Measurements from ENCODE around the gene MYOZ2. TPM values are rescaled to one million over a fixed set of nuclear protein-coding genes. Genes with fewer than 3 reads are reported as not detected.
A peak's percentile ranks its signal among the peaks of the same experiment; 100 is the strongest.

The MYOZ2 gene
- total and polyA plus RNA-seq, 2 of the 13 experiments (the other 11 are each of a cell fraction or from before 2014, with no cell fraction given) = 0.03 TPM; not detected in 1

DNA sequence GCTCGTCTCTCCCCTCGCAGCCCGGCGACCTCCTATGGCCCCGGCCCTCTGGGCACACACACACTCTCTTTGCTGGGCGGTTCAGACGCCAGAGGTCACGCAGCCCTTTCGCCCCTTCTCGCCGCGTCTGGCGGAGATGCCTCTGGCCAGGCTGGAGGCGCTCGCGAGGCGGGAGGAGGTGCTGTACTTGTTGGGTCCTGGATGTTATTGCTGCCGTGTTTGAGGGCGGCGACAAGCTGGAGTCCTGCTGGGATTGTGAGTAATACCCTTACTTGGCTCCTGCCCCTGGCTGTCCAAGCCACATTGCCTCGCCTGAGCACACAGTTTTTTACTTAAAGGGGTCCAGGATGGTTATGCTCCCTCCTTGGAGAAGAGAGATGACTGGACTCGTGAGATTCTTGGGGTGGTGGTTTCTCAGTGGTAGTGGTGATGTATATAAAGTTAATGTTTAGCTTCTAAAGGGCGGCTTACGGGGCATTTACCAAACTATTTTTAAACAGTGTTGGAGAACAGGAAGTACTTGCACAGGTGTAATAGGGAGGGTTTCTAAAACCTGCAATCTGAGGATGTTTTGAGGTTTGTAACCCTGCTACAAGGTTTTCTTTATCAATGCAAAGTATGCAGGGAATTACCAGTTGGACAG, 77.5 kb downstream of the MYOZ2 start (continued):
- TF ChIP-seq CBX5 (CRISPR knock-in tag; IDR thresholded peaks at IDR 0.05; ENCODE audit: borderline replicate concordance) (0 out of 2 replicates have a peak, but pooled peaks have one; percentile 82), SNAI1 (CRISPR knock-in tag; IDR thresholded peaks at IDR 0.05; ENCODE audit: borderline replicate concordance) (no peak), ZSCAN29 (CRISPR knock-in tag; conservative IDR thresholded peaks at IDR 0.05) (no peak), RBM22 (optimal IDR thresholded peaks at IDR 0.05; ENCODE audit: low read length) (no peak), EHMT2 (IDR thresholded peaks at IDR 0.05; ENCODE audit: borderline replicate concordance, low read depth, low read length) (no peak), ZNF644 (CRISPR knock-in tag; IDR thresholded peaks at IDR 0.05; ENCODE audit: low read depth) (no peak), ETV6 (CRISPR knock-in tag; conservative IDR thresholded peaks at IDR 0.05) (no peak), ZNF180 (CRISPR knock-in tag; IDR thresholded peaks at IDR 0.05; ENCODE audit: borderline replicate concordance, low read depth) (no peak), NFKBIZ (CRISPR knock-in tag; IDR thresholded peaks at IDR 0.05) (peak; percentile 32; the same call in 1 of the 2 replicates), SALL1 (CRISPR knock-in tag; IDR thresholded peaks at IDR 0.05) (peak; percentile 74), MTA1 (CRISPR knock-in tag; IDR thresholded peaks at IDR 0.05; ENCODE audit: borderline replicate concordance) (peak; percentile 65; the same call in 1 of the 2 replicates), NR2F6 (IDR thresholded peaks at IDR 0.05) (peak; percentile 46; the same call in 1 of the 2 replicates), NR2F6 (CRISPR knock-in tag; IDR thresholded peaks at IDR 0.05) (peak; percentile 45; the same call in 1 of the 2 replicates), ZNF136 (CRISPR knock-in tag; IDR thresholded peaks at IDR 0.05; ENCODE audit: low read depth) (no peak; the same call in 1 of the 2 replicates), FOXK1 (CRISPR knock-in tag; IDR thresholded peaks at IDR 0.05; ENCODE audit: borderline replicate concordance, low read depth) (no peak), ZNF256 (CRISPR knock-in tag; conservative IDR thresholded peaks at IDR 0.05) (no peak), HDAC6 (IDR thresholded peaks at IDR 0.05; ENCODE audit: low read depth, low read length) (no peak), RARG (CRISPR knock-in tag; IDR thresholded peaks at IDR 0.05; ENCODE audit: low read depth) (no peak), TOPORS (CRISPR knock-in tag; IDR thresholded peaks at IDR 0.05) (no peak), DNMT3B (CRISPR knock-in tag; conservative IDR thresholded peaks at IDR 0.05) (no peak), NKX3-1 (CRISPR knock-in tag; IDR thresholded peaks at IDR 0.05) (no peak), ZNF547 (CRISPR knock-in tag; IDR thresholded peaks at IDR 0.05) (peak; percentile 25), ZBTB1 (CRISPR knock-in tag; IDR thresholded peaks at IDR 0.05; ENCODE audit: borderline replicate concordance) (no peak)
- TF ChIP-seq, protein P1, sequence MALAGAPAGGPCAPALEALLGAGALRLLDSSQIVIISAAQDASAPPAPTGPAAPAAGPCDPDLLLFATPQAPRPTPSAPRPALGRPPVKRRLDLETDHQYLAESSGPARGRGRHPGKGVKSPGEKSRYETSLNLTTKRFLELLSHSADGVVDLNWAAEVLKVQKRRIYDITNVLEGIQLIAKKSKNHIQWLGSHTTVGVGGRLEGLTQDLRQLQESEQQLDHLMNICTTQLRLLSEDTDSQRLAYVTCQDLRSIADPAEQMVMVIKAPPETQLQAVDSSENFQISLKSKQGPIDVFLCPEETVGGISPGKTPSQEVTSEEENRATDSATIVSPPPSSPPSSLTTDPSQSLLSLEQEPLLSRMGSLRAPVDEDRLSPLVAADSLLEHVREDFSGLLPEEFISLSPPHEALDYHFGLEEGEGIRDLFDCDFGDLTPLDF (CRISPR knock-in tag; IDR thresholded peaks at IDR 0.05) = 0 out of 2 replicates have a peak, but pooled peaks have one; percentile 52
- TF ChIP-seq, protein P2, sequence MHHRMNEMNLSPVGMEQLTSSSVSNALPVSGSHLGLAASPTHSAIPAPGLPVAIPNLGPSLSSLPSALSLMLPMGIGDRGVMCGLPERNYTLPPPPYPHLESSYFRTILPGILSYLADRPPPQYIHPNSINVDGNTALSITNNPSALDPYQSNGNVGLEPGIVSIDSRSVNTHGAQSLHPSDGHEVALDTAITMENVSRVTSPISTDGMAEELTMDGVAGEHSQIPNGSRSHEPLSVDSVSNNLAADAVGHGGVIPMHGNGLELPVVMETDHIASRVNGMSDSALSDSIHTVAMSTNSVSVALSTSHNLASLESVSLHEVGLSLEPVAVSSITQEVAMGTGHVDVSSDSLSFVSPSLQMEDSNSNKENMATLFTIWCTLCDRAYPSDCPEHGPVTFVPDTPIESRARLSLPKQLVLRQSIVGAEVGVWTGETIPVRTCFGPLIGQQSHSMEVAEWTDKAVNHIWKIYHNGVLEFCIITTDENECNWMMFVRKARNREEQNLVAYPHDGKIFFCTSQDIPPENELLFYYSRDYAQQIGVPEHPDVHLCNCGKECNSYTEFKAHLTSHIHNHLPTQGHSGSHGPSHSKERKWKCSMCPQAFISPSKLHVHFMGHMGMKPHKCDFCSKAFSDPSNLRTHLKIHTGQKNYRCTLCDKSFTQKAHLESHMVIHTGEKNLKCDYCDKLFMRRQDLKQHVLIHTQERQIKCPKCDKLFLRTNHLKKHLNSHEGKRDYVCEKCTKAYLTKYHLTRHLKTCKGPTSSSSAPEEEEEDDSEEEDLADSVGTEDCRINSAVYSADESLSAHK (CRISPR knock-in tag; IDR thresholded peaks at IDR 0.05; ENCODE audit: borderline replicate concordance) = no peak
- TF ChIP-seq, protein P3, sequence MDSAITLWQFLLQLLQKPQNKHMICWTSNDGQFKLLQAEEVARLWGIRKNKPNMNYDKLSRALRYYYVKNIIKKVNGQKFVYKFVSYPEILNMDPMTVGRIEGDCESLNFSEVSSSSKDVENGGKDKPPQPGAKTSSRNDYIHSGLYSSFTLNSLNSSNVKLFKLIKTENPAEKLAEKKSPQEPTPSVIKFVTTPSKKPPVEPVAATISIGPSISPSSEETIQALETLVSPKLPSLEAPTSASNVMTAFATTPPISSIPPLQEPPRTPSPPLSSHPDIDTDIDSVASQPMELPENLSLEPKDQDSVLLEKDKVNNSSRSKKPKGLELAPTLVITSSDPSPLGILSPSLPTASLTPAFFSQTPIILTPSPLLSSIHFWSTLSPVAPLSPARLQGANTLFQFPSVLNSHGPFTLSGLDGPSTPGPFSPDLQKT (CRISPR knock-in tag; IDR thresholded peaks at IDR 0.05; ENCODE audit: borderline replicate concordance) = no peak

Data from HepG2 (cell line).